ENCODE results near the gene AP3B2. TPM values are rescaled to one million over a fixed set of nuclear protein-coding genes. Genes with fewer than 3 reads are reported as not detected.

The AP3B2 gene
- total RNA-seq, 1 donor from 2014 or later: 3.8 TPM

- H3K27ac ChIP-seq: no peak overlapping the region
- peaks cover 19% of the 10 kb centered on the region for H3K27me3 ChIP-seq
- DNase-seq: peak; percentile 22
- no peak for TF ChIP-seq CTCF (IDR thresholded peaks at IDR 0.05)
- no peaks in the 10 kb centered on the region for H3K4me1 ChIP-seq
- no peak overlapping the region for H3K4me3 ChIP-seq
- no peak for ATAC-seq
- H3K36me3 ChIP-seq: no peaks in the 10 kb centered on the region
- H3K9me3 ChIP-seq: no peaks in the 10 kb centered on the region
- intact Hi-C loops (cut with DNase I): no loop called here
Measured at GRCh38 chr15:82677720-82678323, 31.9 kb downstream of the AP3B2 start.

- Histone ChIP-seq H3K4me3 (no peak overlapping the region), H3K36me3 (no peaks in the 10 kb centered on the region), H3K27ac (no peak overlapping the region), H3K4me1 (no peaks in the 10 kb centered on the region), H3K27me3 (peaks cover under 1% of the 10 kb centered on the region), H3K9me3 (no peaks in the 10 kb centered on the region)
- DNase-seq (no peak), ATAC-seq (no peak)
- intact Hi-C loops (cut with DNase I): no loop called here
- no peak for TF ChIP-seq CTCF (IDR thresholded peaks at IDR 0.05)
Measured at GRCh38 chr15:82674873-82675272, 34.8 kb downstream of the AP3B2 start.

GRCh38 chr15:82670699-82671098 lies 39.0 kb downstream of the AP3B2 start:
- Histone ChIP-seq H3K9me3 (no peaks in the 10 kb centered on the region), H3K4me1 (no peaks in the 10 kb centered on the region), H3K36me3 (no peaks in the 10 kb centered on the region), H3K27ac (no peak overlapping the region), H3K4me3 (no peak overlapping the region), H3K27me3 (no peaks in the 10 kb centered on the region)
- ATAC-seq (no peak), DNase-seq (peak; percentile 4)
- intact Hi-C loops (cut with DNase I): no loop called here
- TF ChIP-seq CTCF (IDR thresholded peaks at IDR 0.05): no peak

GRCh38 chr15:82666606-82667005 lies 43.1 kb downstream of the AP3B2 start:
- Histone ChIP-seq H3K27me3 (no peaks in the 10 kb centered on the region), H3K4me1 (no peaks in the 10 kb centered on the region), H3K4me3 (no peak overlapping the region), H3K9me3 (no peaks in the 10 kb centered on the region), H3K36me3 (no peaks in the 10 kb centered on the region), H3K27ac (no peak overlapping the region)
- no peak for TF ChIP-seq CTCF (IDR thresholded peaks at IDR 0.05)
- intact Hi-C loops (cut with DNase I): no loop called here
- peak; percentile 46 for DNase-seq
- no peak for ATAC-seq

- no peak overlapping the region for H3K4me3 ChIP-seq
- no peak overlapping the region for H3K27ac ChIP-seq
- ATAC-seq: no peak
- H3K27me3 ChIP-seq: no peaks in the 10 kb centered on the region
- H3K4me1 ChIP-seq: no peaks in the 10 kb centered on the region
- TF ChIP-seq CTCF (IDR thresholded peaks at IDR 0.05): no peak
- DNase-seq: no peak
- no peaks in the 10 kb centered on the region for H3K36me3 ChIP-seq
- H3K9me3 ChIP-seq: no peaks in the 10 kb centered on the region
- intact Hi-C loops (cut with DNase I): no loop called here
Measured at GRCh38 chr15:82664021-82664420, 45.7 kb downstream of the AP3B2 start.

GRCh38 chr15:82663186-82663600 lies 46.5 kb downstream of the AP3B2 start:
- Histone ChIP-seq H3K36me3 (no peaks in the 10 kb centered on the region), H3K27me3 (no peaks in the 10 kb centered on the region), H3K4me3 (no peak overlapping the region), H3K4me1 (no peaks in the 10 kb centered on the region), H3K9me3 (no peaks in the 10 kb centered on the region), H3K27ac (no peak overlapping the region)
- DNase-seq (no peak), ATAC-seq (peak; percentile 11)
- intact Hi-C loops (cut with DNase I): no loop called here
- no peak for TF ChIP-seq CTCF (IDR thresholded peaks at IDR 0.05)

All from upper lobe of right lung (tissue), 1 donor.